ENCODE measurements around the gene COL16A1. TPM values are rescaled to one million over a fixed set of nuclear protein-coding genes. Genes with fewer than 3 reads are reported as not detected.

Gene COL16A1
- polyA plus RNA-seq, 1 of the 3 experiments (the other 2 are of a cell fraction), result 10.4 TPM

DNA sequence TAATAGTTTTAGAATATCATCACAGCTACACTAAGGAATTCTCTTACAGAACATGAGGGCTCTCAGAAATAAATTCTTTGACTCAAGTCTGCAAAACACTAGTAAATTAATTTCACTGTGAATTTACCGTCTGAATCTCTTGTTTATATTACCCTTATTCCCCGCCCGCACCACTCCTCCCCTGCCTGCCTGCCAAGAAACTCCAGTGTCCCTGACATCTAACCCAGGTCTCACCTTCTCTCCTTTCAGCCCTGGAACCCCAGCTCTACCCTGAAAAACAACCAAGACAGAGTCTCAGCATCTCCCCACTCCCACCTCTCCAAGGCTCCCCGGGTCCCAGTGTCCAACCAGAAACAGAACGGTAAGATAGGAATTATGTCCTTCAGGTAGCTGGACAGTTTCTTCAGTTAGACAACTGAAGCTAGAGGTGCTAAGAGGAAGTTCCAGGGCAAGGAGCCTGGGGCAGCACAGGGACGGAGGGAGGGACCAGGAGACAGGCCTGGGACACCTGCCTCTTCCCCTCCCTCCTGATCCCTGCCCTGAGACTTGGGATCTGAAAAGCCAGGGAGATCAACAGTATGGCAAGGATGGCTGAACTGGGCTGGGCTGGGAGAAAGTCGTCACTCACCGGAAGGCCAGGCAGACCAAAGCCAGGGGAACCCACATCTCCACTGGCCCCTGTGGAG lies 15.4 kb downstream of the COL16A1 start:
- H3K4me3 ChIP-seq (ENCODE audit: low read depth in 2 of 2, low read length in 1 of 2), result no peak overlapping the region
- no peak overlapping the region for H2AFZ ChIP-seq (ENCODE audit: low read depth)
- H3K27ac ChIP-seq (ENCODE audit: low read depth in 2 of 2, low read length in 1 of 2), result no peak overlapping the region
- H4K20me1 ChIP-seq (ENCODE audit: insufficient read depth), result no peaks in the 10 kb centered on the region
- H3K27me3 ChIP-seq (ENCODE audit: insufficient read depth), result no peaks in the 10 kb centered on the region
- ChIA-PET CTCF (interaction anchor here (0.9 kb wide), 1 partner anchor 12 kb away, joined by 5 read pairs; no protein-coding TSS in a partner anchor), POLR2A (no interaction called here)
- H3K9me3 ChIP-seq, result no peaks in the 10 kb centered on the region
- TF ChIP-seq, protein P1, sequence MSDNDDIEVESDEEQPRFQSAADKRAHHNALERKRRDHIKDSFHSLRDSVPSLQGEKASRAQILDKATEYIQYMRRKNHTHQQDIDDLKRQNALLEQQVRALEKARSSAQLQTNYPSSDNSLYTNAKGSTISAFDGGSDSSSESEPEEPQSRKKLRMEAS (IDR thresholded peaks at IDR 0.05; ENCODE audit: low read depth), result no peak
- TF ChIP-seq, protein P2, sequence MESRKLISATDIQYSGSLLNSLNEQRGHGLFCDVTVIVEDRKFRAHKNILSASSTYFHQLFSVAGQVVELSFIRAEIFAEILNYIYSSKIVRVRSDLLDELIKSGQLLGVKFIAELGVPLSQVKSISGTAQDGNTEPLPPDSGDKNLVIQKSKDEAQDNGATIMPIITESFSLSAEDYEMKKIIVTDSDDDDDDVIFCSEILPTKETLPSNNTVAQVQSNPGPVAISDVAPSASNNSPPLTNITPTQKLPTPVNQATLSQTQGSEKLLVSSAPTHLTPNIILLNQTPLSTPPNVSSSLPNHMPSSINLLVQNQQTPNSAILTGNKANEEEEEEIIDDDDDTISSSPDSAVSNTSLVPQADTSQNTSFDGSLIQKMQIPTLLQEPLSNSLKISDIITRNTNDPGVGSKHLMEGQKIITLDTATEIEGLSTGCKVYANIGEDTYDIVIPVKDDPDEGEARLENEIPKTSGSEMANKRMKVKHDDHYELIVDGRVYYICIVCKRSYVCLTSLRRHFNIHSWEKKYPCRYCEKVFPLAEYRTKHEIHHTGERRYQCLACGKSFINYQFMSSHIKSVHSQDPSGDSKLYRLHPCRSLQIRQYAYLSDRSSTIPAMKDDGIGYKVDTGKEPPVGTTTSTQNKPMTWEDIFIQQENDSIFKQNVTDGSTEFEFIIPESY (IDR thresholded peaks at IDR 0.05; ENCODE audit: borderline replicate concordance, low read depth), result no peak
- no peak for TF ChIP-seq NRF1 (IDR thresholded peaks at IDR 0.05; ENCODE audit: low read depth, low read length)
- TF ChIP-seq RCOR1 (IDR thresholded peaks at IDR 0.05; ENCODE audit: low read length), result no peak
- TF ChIP-seq YY1 (IDR thresholded peaks at IDR 0.05; ENCODE audit: low read depth), result no peak
- H3K36me3 ChIP-seq (replicated peaks in 1 of 2; ENCODE audit: control insufficient read depth in 1 of 2, insufficient read depth in 2 of 2, low read length in 1 of 2), result no peaks in the 10 kb centered on the region
- DNase-seq, result no peak
- no peak overlapping the region for H3K9ac ChIP-seq
- H3K79me2 ChIP-seq (ENCODE audit: insufficient read depth), result no peaks in the 10 kb centered on the region
- no peaks in the 10 kb centered on the region for H3F3A ChIP-seq (replicated peaks; ENCODE audit: insufficient read depth)
- H3K4me1 ChIP-seq (ENCODE audit: control insufficient read depth in 1 of 2, insufficient read depth in 2 of 2, low read depth in 1 of 2, low read length in 1 of 2), result peaks cover 14 to 18% of the 10 kb centered on the region in 2 experiments; a peak in 3 of 4 replicates
- no peaks in the 10 kb centered on the region for H3K9me2 ChIP-seq
- WGBS (ENCODE audit: low lambda C conversion rate), result 94% methylated on average over 8 of the region's 8 CpGs
- no peak overlapping the region for H3K4me2 ChIP-seq

DNA sequence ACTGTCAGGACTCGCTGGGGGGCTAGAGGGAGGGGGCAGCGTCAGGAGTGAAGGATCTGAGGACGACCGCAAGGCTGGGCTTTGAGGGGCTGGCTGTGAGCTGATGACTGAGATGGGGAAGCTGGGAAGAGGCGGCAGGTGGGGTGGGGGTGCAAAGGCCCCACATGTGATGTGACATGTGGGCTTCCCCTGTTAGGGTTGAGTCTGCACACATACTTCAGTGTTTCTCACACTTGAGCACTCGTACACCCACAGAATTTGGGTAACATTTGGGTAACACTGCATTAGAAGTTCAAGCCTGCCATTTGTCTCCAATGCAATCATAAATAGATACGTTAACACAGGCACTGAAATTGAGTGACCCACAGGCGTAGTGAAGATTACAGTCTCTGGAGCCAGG lies 16.2 kb downstream of the COL16A1 start:
- Histone ChIP-seq H3K9me3 (no peaks in the 10 kb centered on the region), H3K4me2 (no peak overlapping the region), H3F3A (replicated peaks; ENCODE audit: insufficient read depth) (no peaks in the 10 kb centered on the region), H3K4me3 (ENCODE audit: low read depth in 2 of 2, low read length in 1 of 2) (no peak overlapping the region), H3K4me1 (ENCODE audit: control insufficient read depth in 1 of 2, insufficient read depth in 2 of 2, low read depth in 1 of 2, low read length in 1 of 2) (peaks cover 6 to 18% of the 10 kb centered on the region in 2 experiments; a peak in 3 of 4 replicates), H3K9me2 (no peaks in the 10 kb centered on the region), H3K36me3 (replicated peaks in 1 of 2; ENCODE audit: control insufficient read depth in 1 of 2, insufficient read depth in 2 of 2, low read length in 1 of 2) (peaks cover 0 to 3% of the 10 kb centered on the region in 2 experiments), H4K20me1 (ENCODE audit: insufficient read depth) (no peaks in the 10 kb centered on the region), H3K27ac (ENCODE audit: low read depth in 2 of 2, low read length in 1 of 2) (no peak overlapping the region), H2AFZ (ENCODE audit: low read depth) (no peak overlapping the region), H3K9ac (no peak overlapping the region), H3K79me2 (ENCODE audit: insufficient read depth) (no peaks in the 10 kb centered on the region), H3K27me3 (ENCODE audit: insufficient read depth) (no peaks in the 10 kb centered on the region)
- ChIA-PET POLR2A (no interaction called here), CTCF (interaction anchor here (0.9 kb wide), 1 partner anchor 13 kb away, joined by 5 read pairs; no protein-coding TSS in a partner anchor)
- TF ChIP-seq, protein P3, sequence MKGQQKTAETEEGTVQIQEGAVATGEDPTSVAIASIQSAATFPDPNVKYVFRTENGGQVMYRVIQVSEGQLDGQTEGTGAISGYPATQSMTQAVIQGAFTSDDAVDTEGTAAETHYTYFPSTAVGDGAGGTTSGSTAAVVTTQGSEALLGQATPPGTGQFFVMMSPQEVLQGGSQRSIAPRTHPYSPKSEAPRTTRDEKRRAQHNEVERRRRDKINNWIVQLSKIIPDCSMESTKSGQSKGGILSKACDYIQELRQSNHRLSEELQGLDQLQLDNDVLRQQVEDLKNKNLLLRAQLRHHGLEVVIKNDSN (IDR thresholded peaks at IDR 0.05; ENCODE audit: borderline replicate concordance, low read depth), result no peak
- TF ChIP-seq, protein P4, sequence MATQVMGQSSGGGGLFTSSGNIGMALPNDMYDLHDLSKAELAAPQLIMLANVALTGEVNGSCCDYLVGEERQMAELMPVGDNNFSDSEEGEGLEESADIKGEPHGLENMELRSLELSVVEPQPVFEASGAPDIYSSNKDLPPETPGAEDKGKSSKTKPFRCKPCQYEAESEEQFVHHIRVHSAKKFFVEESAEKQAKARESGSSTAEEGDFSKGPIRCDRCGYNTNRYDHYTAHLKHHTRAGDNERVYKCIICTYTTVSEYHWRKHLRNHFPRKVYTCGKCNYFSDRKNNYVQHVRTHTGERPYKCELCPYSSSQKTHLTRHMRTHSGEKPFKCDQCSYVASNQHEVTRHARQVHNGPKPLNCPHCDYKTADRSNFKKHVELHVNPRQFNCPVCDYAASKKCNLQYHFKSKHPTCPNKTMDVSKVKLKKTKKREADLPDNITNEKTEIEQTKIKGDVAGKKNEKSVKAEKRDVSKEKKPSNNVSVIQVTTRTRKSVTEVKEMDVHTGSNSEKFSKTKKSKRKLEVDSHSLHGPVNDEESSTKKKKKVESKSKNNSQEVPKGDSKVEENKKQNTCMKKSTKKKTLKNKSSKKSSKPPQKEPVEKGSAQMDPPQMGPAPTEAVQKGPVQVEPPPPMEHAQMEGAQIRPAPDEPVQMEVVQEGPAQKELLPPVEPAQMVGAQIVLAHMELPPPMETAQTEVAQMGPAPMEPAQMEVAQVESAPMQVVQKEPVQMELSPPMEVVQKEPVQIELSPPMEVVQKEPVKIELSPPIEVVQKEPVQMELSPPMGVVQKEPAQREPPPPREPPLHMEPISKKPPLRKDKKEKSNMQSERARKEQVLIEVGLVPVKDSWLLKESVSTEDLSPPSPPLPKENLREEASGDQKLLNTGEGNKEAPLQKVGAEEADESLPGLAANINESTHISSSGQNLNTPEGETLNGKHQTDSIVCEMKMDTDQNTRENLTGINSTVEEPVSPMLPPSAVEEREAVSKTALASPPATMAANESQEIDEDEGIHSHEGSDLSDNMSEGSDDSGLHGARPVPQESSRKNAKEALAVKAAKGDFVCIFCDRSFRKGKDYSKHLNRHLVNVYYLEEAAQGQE (IDR thresholded peaks at IDR 0.05; ENCODE audit: low read depth, low read length), result no peak
- 93% methylated on average over 8 of the region's 8 CpGs for WGBS (ENCODE audit: low lambda C conversion rate)
- no peak for DNase-seq

All from SK-N-SH (cell line).